GM12892 (cell line): ENCODE measurements around the gene PPIL3.

Source experiments
- DNase-seq: peaks from one replicate; pipeline ENCODE4 v3.0.0; 2011; ENCODE audit not compliant: insufficient read length
- FAIRE-seq: peaks from 2 replicates; lab custom pipeline; 2011; peaks lifted over from hg19 to GRCh38; lab: Jason Lieb, UNC
- POLR2A ChIP-seq: IDR thresholded peaks from 2 replicates; pipeline ENCODE4 v1.6.1; 2011; ENCODE audit warnings: low read depth, low read length, control low read depth
- POLR2AphosphoS5 ChIP-seq: IDR thresholded peaks from 2 replicates; pipeline ENCODE4 v1.6.1; 2011; ENCODE audit warnings: low read depth, low read length, control low read depth
- TAF1 ChIP-seq: IDR thresholded peaks from 2 replicates; pipeline ENCODE4 v1.6.1; 2011; ENCODE audit warnings: low read depth, mild to moderate bottlenecking, control low read depth, low read length, borderline replicate concordance

PPIL3 gene

DNA sequence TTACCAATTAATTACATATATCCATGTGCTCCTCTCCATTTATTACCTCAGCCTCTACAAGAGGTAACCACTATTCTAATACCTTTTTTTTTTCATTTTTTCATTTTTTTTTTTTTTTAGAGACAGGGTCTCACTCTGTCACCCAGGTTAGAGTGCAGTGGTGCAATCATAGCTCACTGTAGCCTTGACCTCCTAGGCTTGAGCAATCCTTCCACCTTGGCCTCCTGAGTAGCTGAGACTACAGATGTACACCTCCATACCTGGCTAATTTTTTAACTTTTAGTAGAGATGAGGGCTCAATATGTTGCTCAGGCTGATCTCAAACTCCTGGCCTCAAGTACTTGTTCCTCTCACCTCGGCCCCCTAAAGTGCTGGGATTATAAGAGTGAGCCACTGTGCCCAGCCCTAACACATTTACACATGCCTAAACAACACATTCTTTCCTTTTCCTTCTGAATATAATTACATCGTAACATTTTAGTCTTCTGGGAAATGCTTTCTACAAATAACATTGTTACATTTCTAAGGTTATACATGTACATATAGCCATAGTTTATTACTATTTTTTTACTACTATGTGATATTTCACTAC, 10.5 kb downstream of the PPIL3 start:
- FAIRE-seq (no peak), DNase-seq (no peak)
- TF ChIP-seq TAF1 (no peak), POLR2AphosphoS5 (no peak), POLR2A (no peak)

DNA sequence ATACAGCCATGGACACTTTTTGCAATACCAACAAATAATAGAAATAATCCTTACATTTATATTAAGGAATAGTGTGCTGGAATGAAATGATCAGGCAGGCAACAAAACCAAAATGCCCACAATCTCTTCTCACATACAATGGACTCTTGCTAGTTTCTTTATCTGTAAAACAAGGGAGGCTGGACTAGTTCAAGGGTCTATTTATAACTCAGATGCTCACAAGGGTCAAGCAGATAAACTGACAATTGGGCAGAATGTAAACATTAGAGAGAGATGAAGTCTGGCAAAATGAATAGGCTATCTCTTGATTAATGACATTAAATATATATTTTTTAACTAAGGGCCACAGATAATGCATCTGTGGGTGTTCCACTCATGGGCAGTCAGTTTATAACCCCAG, 11.4 kb downstream of the PPIL3 start:
- DNase-seq (no peak), FAIRE-seq (no peak)
- TF ChIP-seq POLR2AphosphoS5: no peak
- no peak for TF ChIP-seq POLR2A
- no peak for TF ChIP-seq TAF1

DNA sequence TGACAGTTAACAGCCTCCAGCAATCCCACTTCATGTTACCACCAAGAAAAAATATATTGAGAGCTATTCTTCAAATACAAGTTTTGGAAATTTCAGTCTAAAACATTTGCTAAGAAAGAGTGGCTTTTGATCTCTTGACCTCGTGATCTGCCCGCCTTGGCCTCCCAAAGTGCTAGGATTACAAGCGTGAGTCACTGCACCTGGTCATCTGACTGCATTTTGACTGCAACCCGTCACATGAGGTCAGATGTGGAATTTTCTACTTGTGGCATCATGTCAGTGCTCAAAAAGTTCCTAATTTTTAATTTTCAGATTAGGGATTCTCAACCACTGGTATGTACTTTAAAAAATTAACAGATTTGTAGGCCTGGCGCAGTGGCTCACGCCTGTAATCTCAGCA, 15.3 kb downstream of the PPIL3 start:
- TF ChIP-seq TAF1 (no peak), POLR2AphosphoS5 (no peak), POLR2A (no peak)
- FAIRE-seq: no peak
- DNase-seq: no peak

DNA sequence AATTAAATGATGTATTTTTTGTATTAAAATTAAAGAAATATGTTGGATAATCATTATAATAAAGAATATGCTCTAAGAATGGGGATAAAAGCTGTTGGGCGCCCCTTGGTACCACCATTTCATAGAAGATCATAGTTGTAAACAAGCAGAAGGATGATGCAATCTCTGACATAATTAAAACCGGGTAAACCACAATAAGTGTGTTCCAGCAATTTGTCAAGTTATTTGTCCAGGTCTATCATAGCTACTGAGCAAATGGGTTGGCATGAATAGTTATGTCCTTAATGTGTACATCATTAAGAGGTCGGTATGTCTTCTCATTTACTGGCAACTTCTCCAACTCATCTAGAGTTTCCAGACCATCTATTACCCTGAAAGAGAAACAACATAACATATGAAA, 17.7 kb downstream of the PPIL3 start:
- TF ChIP-seq POLR2AphosphoS5 (no peak), TAF1 (no peak), POLR2A (no peak)
- FAIRE-seq: no peak
- DNase-seq: no peak

DNA sequence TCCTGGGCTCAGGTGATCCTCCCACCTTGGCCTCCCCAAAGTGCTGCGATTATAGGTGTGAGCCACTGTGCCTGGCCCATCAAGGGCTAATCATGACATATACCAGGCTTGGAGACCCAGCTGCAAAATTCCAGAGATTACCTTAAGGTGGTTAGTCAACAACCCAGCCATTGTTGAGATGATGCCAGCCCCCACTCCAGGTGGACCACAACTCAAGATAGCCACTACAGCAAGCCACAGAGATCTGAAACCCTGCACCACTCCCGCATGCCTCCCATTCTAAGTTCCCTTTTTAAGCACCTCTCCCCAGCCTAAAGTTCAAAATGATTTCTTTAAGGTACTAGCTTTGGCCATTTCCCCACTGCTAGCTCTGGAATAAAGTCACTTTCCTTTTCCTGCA, 19.9 kb downstream of the PPIL3 start:
- no peak for TF ChIP-seq POLR2A
- no peak for TF ChIP-seq POLR2AphosphoS5
- TF ChIP-seq TAF1: no peak
- FAIRE-seq (no peak), DNase-seq (no peak)

DNA sequence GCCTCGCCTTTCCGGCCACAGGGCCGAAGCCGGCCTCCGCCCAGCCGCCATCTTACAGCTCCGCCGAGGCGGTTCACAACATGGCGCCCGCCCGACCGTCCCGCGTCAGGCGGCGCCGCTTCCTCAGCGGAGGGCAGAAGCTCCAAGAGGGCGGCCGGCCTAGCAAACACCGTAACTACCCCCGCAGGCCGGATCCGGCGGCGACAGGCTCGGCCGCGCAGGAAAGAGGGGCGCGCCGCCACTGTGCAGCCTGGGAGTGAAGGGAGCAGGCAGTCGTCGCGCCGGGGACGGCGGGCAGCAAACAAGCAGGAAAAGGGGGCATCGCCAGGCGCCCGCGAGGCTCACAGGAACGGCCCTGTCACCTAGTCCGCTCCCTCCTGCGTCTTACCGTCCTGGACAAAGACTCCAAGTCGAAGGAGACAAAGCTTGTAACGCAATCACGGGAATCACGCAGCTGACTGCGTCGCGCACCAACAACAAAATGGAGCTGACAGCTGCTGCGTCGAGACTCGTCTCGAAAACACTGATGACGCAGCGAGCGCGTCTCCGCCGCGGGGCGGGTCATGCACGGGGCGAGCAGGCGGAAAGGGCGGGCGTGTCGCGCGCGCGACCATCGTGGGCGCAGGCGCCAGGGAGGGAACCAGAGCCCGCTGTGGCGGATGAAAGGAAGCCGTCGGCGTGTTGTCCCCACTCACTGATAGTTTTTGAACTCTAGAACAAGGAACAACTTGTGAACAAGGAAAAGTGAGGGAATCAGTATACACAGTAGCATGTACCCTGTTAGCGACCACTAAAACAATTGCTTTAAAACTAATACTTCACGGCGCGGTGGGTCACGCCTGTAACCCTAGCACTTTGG, 24.5 kb downstream of the PPIL3 start, which contains the start of gene CLK1:
Gene CLK1 (minus strand): TSS at position 483 of the 859 bp plus-strand sequence. CDS start 2,796 bp downstream, outside the sequence.
- peak; percentile 82 for DNase-seq
- FAIRE-seq: peak; percentile 99
- TF ChIP-seq TAF1 (peak; percentile 89; the same call in 1 of the 2 replicates), POLR2A (peak; percentile 99), POLR2AphosphoS5 (peak; percentile 99)

DNA sequence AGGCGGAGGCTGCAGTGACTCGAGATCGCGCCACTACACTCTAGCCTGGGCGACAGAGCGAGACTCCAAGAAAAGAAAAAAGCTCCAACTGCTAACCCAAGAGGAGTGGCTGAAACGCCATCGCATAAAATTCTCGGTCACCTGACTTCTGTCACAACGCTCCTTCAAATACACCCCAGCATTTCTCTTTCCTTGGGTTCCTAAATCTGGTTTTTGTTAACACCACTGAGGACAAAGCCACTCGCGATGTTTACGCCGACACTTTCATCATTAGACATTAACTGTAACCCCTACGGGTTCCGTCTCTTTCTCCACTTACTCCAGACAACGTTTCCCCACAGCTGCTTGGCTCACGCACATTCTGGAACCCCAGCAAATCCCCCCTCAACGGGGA, 25.1 kb downstream of the PPIL3 start:
- no peak for DNase-seq
- no peak for TF ChIP-seq POLR2AphosphoS5
- TF ChIP-seq POLR2A: no peak
- TF ChIP-seq TAF1: no peak
- no peak for FAIRE-seq

DNA sequence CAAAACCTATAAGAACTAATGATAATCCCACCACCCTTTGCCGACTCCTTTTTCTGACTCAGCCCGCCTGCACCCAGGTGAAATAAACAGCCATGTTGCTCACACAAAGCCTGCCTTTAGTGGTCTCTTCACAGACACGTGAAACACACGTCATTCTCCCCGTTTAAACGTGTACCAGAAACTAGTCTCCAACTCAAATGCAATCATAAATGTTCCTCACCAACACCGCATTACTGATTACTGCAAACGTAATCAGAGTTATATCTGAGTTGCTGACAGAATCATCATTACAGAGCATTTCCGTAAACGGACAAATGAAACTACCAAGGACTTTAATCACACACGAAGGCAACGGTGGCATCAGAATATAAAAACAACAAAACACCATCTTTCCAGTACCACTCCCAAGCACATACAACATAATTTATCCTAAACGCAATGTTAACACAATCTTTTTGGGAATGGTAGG, 26.3 kb downstream of the PPIL3 start:
- TF ChIP-seq POLR2AphosphoS5: no peak; the same call in 1 of the 2 replicates
- no peak for TF ChIP-seq TAF1
- peak; percentile 41 for TF ChIP-seq POLR2A
- DNase-seq (no peak), FAIRE-seq (peak; percentile 78)

DNA sequence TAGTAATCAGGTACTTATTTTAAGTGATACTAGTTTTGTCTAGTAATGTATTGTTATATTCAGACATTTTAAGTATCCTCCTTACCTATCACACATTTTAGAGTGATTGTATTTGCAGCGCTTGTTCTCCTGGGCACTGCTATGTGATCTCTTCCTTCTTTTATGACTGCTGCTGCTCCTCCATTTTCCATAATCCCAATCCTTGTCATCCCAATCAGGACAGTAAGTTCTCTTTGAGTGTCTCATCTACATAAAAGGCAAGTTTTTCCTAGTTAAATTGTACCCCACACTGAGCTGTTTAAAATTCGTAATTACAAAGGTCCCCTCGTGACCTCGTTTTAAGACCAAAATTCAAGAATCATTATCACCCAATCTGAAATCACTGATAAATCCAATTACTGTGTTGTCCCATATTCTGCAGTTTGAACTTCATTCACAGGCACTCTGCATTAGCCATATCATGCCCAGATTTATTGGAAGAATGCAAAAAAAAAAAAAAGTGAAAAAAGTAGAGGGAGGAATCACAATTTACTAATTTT, 27.2 kb downstream of the PPIL3 start:
- DNase-seq (no peak), FAIRE-seq (no peak)
- no peak for TF ChIP-seq POLR2AphosphoS5
- TF ChIP-seq POLR2A: no peak
- TF ChIP-seq TAF1: no peak

DNA sequence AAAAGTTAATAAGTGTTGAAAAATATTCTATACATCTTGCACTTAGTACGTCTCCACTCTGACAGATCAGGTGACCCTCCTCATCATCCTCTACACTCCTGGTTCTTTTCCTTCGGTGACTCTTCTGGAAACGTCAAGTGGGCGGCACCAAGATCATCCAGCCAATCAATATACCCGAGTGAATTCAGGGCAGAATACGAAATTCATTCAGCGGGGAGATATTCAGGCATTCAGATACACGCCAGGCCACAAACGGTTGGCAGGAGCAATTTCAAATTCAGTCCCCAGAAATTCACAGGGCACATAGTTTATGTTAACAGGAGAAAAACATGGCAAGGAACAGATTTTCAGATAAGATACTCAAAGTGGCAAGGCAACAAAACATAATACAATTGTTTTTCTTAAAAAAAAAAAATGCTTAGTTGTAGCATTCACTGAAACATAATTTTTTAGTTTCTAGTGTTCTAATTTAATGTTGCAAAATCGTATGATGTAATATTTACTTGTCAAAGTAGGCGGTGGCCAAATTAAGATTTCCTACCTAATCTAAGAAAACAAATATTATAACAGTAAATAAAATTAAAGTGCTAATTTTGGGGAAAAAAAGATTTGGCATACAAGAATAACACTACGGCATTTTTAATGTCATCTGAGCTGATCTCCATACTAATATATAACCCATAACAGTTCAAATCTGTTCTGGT, 28.6 kb downstream of the PPIL3 start:
- DNase-seq (no peak), FAIRE-seq (no peak)
- TF ChIP-seq TAF1: no peak
- TF ChIP-seq POLR2A: no peak
- TF ChIP-seq POLR2AphosphoS5: no peak

DNA sequence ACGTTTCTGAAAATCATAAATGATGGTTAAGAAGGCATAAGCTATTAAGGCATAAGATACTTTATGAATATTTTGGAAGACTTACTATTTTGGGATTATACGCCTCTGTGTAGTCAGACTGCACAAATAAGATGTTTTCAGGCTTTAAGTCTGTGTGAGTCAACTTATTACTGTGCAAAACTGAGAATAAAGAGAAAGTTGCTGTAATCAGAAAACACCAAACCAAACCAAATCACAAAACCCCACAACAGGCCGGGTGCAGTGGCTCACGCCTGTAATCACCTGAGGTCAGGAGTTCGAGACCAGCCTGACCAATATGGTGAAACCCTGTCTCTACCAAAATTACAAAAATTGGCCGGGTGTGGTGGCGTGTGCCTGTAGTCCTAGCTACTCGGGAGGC, 32.1 kb downstream of the PPIL3 start:
- FAIRE-seq: no peak
- DNase-seq: no peak
- no peak for TF ChIP-seq TAF1
- no peak for TF ChIP-seq POLR2AphosphoS5
- no peak for TF ChIP-seq POLR2A
